ENCODE results near the gene VPS29. TPM values are rescaled to one million over a fixed set of nuclear protein-coding genes. Genes with fewer than 3 reads are reported as not detected.
A peak's percentile ranks its signal among the peaks of the same experiment; 100 is the strongest.

VPS29 gene
- total RNA-seq, 4 donors from 2014 or later, result 94.0 to 188 (median 133) TPM

GRCh38 chr12:110543252-110543959 is 41.5 kb upstream of the VPS29 start:
- H3K4me3 ChIP-seq (replicated peaks in 1 of 3), result no peak overlapping the region
- peak overlapping the region; percentile 75 to 90 (median 77) for H3K27ac ChIP-seq
- peaks cover 5 to 10% of the 10 kb centered on the region in 2 donors for H3K36me3 ChIP-seq
- peaks cover 15 to 22% of the 10 kb centered on the region in 2 donors for H3K4me1 ChIP-seq
- WGBS, 2 donors, result 24 to 30% methylated on average over 6 to 7 of the region's 7 CpGs
- intact Hi-C loops (cut with DNase I), result no loop called here
- DNase-seq, result peak; percentile 97 to 99
- no peaks in the 10 kb centered on the region for H3K9me3 ChIP-seq
- H3K27me3 ChIP-seq, result no peaks in the 10 kb centered on the region
- TF ChIP-seq POLR2A (IDR thresholded peaks at IDR 0.05) (peak in 1 of 2 donors; percentile 39), CTCF (IDR thresholded peaks at IDR 0.05) (no peak)

- Histone ChIP-seq H3K36me3 (peaks cover 21 to 31% of the 10 kb centered on the region in 2 donors), H3K4me3 (replicated peaks in 1 of 3) (no peak overlapping the region), H3K27ac (no peak overlapping the region), H3K4me1 (peaks cover 15 to 20% of the 10 kb centered on the region in 2 donors), H3K9me3 (no peaks in the 10 kb centered on the region), H3K27me3 (no peaks in the 10 kb centered on the region)
- intact Hi-C loops (cut with DNase I), result no loop called here
- WGBS, 2 donors, result 87 to 93% methylated on average over 8 of the region's 8 CpGs
- TF ChIP-seq CTCF (IDR thresholded peaks at IDR 0.05), result no peak
- DNase-seq, result no peak
These were observed 38.1 kb upstream of the VPS29 start for GRCh38 chr12:110540048-110540447.

DNA sequence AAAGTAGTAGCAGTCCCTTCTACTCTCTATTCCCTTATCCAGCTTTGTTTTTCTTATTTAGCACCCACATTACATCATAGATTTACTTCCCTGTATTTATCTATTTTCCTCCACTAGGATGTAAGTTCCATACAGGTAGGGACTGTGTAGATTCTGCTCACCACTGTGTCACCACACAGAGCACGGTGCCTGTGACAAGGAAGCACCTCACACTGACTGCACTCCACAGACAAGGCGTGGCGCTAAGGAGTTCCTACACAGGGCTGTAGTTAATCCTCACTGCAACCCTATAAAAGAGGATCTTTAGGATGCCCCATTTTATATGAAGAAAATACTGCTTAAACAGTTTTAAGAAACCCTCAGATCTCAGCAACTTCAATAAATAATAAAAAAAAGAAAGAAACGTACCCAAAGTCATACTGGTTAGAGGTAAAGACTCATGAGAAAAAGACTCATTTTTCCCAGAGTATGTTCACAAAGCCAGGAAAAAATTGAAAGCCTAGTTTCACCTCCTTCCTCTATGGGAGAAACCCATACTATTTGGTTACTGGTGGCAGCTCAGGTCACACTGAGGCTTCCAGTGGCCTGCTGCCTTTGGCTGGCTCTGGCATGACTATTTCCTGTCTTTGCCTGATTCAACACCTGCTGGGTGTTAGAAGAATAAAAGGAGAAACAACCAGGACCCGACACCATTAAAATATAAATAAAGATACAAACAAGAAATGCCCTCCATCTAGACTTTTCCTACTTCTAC is 37.1 kb upstream of the VPS29 start:
- no peak overlapping the region for H3K27ac ChIP-seq
- H3K9me3 ChIP-seq, result no peaks in the 10 kb centered on the region
- H3K36me3 ChIP-seq, result peaks cover 21 to 31% of the 10 kb centered on the region in 2 donors
- TF ChIP-seq POLR2A (IDR thresholded peaks at IDR 0.05), result no peak
- TF ChIP-seq CTCF (IDR thresholded peaks at IDR 0.05), result no peak
- H3K4me1 ChIP-seq, result peaks cover 10 to 16% of the 10 kb centered on the region in 2 donors
- WGBS, 2 donors, result 95 to 96% methylated on average over 5 of the region's 5 CpGs
- intact Hi-C loops (cut with DNase I), result no loop called here
- DNase-seq, result no peak
- H3K27me3 ChIP-seq, result no peaks in the 10 kb centered on the region
- no peak overlapping the region for H3K4me3 ChIP-seq (replicated peaks in 1 of 3)

GRCh38 chr12:110537605-110538409 is 35.9 kb upstream of the VPS29 start:
- DNase-seq, result no peak
- TF ChIP-seq POLR2A (IDR thresholded peaks at IDR 0.05), result no peak
- no peak for TF ChIP-seq CTCF (IDR thresholded peaks at IDR 0.05)
- WGBS, 2 donors, result 72 to 92% methylated on average over 9 of the region's 9 CpGs

More at GRCh38 chr12:110537605-110538409, 35.9 kb upstream of the VPS29 start:
- Histone ChIP-seq H3K4me3 (replicated peaks in 1 of 3) (no peak overlapping the region), H3K27me3 (no peaks in the 10 kb centered on the region), H3K4me1 (peaks cover 3% of the 10 kb centered on the region in 2 donors), H3K36me3 (peaks cover 21 to 31% of the 10 kb centered on the region in 2 donors), H3K27ac (no peak overlapping the region), H3K9me3 (no peaks in the 10 kb centered on the region)
- intact Hi-C loops (cut with DNase I), result no loop called here
